GM18951 (cell line): Measurements from ENCODE around the gene CRADD.
"Not testable (repeated sequence)": the region's sequence is repeated elsewhere in the genome, so short reads cannot be mapped to it uniquely, and the experiment has no call there.

Source experiments
- POLR2A ChIP-seq: IDR thresholded peaks from 4 replicates; pipeline ENCODE4 v1.6.1; 2011; ENCODE audit warnings: mild to moderate bottlenecking; ENCODE audit not compliant: insufficient read length, insufficient read depth; ENCODE audit errors: extremely low read depth
- in situ Hi-C: fragments of 300-500 bp; cut with MboI; formaldehyde crosslinking; loops from one replicate; pipeline ENCODE4 v1.12.0; 2022; ENCODE audit warnings: low sequenced_read_pairs, mixed read lengths, inconsistent platforms; ENCODE audit not compliant: unreplicated experiment

Gene CRADD

DNA sequence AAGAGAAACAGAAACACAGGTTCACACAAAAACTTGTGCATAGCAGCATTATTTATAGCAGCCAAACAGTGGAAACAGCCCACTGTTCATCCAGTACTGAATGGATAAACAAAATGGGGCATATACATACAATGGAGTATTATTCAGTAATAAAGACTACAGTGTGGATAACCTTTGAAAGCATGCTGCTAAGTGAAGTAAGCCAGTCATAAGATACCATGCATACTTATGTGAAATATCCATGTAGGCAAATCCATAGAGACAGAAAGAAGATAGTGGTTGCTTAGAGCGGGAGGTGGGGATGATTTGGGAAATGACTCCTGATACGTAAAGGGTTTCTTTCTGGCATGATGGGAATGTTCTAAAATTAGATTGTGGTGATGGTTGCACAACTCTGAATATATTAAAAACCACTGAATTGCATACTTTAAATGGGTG, 99.4 kb downstream of the CRADD start:
- in situ Hi-C loops, result no loop called here
- TF ChIP-seq POLR2A, result no peak

DNA sequence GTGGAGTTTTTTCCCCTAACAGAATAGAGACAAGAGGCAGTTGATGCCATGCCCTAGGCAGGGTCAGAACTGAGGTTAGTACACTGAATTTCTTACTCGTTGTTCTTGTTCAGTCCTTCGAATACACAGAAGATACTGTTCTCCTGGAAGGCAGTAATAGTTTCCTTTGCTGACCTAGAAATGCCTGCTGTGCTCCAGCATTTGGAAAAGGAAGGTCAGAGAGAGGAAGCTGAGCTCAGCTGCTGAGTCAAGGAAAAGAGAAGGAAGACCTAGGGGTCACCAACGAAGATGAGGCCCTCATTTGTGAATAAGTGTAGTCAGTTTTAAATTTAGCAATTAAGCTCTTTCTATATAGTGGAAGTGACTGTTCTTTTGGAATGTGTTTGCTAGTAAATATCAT, 100.1 kb downstream of the CRADD start:
- in situ Hi-C loops, result no loop called here
- no peak for TF ChIP-seq POLR2A

DNA sequence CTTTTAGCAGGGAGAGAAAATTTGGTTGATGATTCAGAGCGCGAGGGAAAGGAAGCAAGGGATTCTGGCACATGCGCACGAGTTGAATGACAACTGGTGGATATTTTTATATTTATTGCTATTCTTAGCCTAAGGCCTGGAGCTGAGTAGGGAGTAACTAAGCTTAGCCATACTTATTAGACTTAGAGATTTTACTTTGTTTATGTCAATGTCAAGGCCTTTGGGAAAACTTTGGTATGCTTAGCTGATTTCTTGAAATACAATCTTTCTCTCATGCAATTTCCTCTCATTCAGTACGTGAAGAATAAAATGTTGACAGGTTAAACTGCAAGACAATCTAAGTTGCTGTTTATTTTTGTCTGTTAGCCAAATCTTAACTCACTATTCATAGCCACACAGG, 101.1 kb downstream of the CRADD start:
- TF ChIP-seq POLR2A, result no peak

DNA sequence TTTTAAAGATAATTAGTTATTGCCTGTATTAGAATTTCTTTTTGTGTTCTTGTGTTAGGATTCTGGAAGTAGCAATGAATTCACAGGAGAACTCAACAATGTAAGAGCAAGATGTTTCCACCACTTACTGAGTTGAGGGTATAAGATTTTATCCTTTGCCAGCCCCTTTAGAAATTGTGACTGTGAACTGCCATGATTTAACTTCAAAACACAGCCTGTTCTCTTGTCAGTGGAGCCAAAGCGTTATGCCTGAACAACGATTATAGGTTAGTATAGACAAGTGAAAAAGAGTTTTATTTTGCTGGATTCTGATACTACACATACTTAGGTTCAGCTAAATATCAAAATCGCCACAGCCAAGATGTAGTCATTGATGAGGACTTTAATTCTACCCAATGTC, 101.6 kb downstream of the CRADD start:
- in situ Hi-C loops, result no loop called here
- no peak for TF ChIP-seq POLR2A

More for the DNA sequence above, 101.1 kb downstream of the CRADD start:
- in situ Hi-C loops, result no loop called here

DNA sequence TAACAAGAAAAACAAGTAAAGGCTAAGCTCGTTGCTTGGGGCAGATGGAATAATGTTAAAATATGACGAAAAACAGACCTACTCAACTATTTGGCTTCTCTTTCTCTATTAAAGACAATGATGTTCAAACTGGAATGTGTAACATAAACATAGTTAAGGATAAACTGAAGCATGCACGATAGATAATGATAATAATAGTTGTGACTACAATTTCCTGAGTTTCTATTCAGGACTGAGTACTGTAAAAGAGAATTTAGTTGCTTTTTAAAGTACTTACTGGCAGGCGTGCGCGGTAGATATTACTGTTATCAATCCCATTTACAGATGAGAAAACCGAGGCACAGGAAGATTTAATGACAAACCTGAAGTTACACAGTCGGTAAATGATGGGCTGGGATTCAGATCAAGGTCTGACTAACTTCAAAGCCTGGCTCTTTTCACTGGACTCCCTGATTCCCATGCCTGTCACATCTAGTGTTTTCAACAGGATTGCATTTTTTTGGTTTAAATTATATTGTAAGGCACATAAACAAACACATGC, 103.0 kb downstream of the CRADD start:
- in situ Hi-C loops, result no loop called here

DNA sequence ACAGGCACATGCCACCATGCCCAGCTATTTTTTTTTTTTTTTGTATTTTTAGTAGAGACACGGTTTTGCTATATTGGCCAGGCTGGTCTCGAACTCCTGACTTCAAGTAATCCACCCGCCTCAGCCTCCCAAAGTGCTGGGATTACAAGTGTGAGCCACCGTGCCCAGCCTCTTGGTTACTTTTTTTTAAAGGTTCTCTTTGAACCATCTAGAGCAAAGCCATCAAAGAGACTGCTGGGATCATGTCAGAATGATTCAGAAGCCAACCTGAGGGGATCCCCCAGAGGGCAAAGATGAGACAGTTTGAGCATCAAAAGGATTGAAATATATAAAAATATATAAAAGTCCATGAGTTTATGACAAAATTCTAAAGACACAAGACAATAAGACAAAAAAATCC, 103.7 kb downstream of the CRADD start:
- in situ Hi-C loops, result not testable (repeated sequence)

More for the DNA sequence above, 103.0 kb downstream of the CRADD start:
- no peak for TF ChIP-seq POLR2A

DNA sequence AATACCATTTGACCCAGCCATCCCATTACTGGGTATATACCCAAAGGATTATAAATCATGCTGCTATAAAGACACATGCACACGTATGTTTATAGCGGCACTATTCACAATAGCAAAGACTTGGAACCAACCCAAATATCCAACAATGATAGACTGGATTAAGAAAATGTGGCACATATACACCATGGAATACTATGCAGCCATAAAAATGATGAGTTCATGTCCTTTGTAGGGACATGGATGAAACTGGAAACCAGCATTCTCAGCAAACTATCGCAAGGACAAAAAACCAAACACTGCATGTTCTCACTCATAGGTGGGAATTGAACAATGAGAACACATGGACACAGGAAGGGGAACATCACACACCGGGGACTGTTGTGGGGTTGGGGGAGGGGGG, 104.8 kb downstream of the CRADD start:
- in situ Hi-C loops, result not testable (repeated sequence)

DNA sequence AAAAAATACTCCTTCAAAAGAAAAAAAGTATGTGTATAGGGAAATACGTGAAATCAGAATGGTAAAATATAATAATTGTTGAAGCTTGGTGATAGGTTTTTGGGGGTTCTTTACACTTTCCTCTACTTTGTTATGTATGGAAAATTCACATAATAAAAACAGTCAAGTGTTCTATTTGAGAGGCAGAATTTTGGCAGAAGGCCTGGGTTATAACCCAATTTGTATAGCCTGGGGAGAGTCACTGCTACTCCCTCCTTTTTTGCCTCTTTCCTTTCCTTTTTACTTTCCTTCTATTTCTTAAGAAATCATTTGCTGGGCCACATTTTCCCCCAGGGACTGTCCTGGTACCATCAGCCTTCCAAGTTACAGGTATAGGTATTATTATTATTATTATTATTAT, 105.7 kb downstream of the CRADD start:
- in situ Hi-C loops, result no loop called here
- TF ChIP-seq POLR2A, result no peak

DNA sequence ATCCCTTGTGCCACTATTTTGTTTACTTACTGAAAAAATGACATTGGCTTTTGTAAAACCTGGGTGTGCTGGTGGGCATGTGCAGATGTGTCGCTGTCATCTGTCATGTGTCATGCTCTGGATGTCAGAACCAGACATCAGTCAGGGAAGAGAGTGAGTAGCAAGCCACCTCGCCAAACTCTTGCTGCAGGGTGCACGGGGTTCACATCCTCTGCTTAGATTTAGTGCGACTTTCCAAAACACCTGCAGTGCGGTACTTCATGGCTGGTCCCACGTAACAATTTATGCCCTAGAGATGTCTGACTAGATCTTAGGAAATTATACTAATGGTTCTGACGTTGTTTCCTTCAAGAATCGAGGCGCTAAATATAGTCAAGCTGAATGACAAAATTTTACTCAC, 106.7 kb downstream of the CRADD start:
- no peak for TF ChIP-seq POLR2A
- in situ Hi-C loops, result no loop called here

DNA sequence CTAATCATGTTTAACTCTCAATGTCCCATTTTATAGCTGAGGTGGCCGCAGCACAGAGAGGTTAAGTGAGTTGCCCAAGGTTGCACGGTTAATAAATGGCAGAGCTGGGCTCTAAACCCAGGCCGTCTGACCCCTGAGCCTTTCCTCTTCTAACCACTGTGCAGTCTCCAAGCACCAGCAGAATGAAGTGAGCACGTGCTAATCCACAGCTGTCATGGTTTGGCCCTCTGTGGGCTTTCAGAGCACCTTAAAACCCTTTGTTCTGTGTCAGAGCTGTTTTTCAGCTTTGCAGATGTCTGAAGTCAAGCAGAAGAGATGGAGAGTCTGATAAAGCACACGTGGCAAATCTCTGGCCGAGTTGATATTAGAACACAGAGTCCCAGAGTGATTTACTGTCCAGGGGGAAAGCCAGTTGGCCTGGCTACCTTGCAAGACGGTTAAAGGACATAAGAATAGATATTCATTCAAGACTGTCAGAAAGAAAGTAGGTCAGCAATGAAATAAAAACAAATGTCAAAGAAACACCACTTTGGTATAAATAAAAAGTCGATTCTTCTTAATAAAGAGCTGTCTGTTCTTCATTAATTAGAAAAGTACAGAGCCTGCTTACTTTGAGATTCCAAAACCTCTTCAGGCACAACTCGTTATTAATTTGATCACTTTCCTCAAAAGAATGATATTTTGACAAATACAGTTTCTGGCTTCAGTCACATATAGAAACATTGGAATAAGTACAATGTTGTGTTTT, 107.3 kb downstream of the CRADD start:
- in situ Hi-C loops, result no loop called here
- no peak for TF ChIP-seq POLR2A

DNA sequence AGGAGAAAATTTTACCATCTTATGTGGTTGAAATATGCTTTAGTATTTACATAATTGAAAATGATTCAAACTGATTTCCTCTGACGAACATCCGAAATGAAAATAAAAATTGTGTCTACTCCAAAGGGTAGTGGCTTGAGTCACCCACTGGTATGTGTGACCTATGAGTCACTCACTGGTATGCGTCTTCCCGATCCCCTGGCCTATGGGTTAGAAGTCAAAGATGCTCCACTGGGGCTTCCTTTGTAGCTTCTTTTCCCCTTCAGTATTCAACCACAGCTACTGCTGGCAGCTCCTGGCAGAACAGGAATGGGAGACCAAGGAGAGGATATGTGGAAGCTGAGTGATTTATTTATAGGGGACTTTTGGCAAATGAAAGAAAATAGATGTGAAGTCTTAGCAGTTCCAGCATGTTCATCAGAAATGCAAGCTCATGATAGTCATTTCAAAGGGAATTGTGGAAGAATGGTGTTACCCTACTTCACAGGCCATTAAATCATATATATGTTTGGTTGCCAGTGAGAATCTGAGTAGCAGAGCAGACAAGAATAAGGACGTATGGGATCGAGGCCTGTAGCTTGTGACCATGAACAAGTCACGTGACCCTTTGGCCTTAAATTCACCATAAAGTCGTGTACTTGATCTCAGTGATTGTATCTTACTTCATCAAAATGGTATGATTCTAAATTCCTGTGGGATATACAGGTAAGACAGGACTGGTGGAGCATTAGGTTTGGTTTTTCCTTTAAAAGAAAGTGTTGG, 108.3 kb downstream of the CRADD start:
- in situ Hi-C loops, result no loop called here
- no peak for TF ChIP-seq POLR2A

DNA sequence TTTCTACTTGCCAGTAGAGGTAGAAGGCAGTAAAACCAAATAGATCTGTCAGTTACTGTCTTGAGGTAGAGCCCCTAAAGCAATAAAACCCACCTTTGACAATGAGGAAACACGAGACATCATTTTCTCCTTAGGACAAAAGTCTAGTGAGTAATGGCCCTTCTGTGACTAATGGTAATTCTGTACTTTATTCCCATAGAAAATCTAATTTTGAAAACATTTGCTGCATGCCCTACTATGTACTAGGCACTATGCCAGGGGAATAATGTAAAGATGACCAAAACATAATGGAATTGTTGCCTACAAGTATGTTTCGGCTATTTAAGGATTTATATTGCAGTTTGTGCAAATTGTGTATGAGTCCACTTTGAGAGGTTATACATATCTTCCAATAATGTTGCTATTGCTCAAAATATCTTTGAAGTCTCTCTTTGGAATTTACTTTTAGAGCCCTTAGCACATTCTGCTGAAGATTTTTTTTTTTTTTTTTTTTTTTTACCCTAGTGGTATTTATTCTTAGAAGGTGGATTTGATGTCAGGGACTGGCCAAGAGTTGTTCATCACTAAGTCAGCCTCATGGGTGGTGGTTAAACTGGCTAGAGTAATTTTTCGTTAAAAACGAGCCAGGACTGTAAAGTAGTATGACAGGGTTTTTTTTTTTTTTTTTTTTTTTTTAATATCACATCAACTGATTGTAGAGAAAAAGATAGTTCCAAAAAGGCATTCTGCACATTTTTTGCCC, 109.7 kb downstream of the CRADD start:
- in situ Hi-C loops, result no loop called here
- no peak for TF ChIP-seq POLR2A

DNA sequence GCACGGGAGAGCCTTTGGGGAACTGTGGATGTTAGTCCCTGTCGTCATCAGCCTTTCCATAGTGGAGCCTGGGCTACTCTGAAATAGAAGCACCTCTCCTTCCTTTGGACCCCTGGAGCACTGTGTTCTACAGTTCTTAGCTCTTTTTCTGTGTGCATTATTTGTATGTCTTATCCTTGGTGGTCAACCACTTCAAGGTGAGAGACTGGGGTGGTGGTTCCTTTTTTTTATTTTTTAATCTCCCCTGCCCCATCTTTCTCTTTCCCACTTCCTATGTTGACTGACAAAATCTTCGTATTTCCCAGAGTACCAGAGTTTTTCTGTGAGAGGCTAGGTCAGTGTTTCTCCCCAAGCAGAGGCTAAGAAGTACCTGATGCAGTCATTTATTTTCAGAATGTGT, 111.7 kb downstream of the CRADD start:
- in situ Hi-C loops, result no loop called here
- no peak for TF ChIP-seq POLR2A
